Fibroblast of lung (primary cell): Measurements from ENCODE around the gene RNF11. TPM values are rescaled to one million over a fixed set of nuclear protein-coding genes. Genes with fewer than 3 reads are reported as not detected.

Experiments
- DNase-seq, 2 donors: peaks; one replicate each; pipeline versions ENCODE4 v3.0.0 to v3.0.0-alpha.2; 2010; ENCODE audit warnings: low read depth in 2 of 2
- H2AFZ ChIP-seq: 2 replicates; pipeline ENCODE4 v1.5.1; 2012; ENCODE audit warnings: low read length, control low read depth, inconsistent platforms
- H3K27ac ChIP-seq: 2 replicates; pipeline ENCODE4 v1.5.1; 2011; ENCODE audit warnings: low read length, control low read depth; ENCODE audit not compliant: insufficient read depth
- H3K27me3 ChIP-seq: 2 replicates; pipeline ENCODE4 v1.5.1; 2011; ENCODE audit warnings: mild to moderate bottlenecking, low read length; ENCODE audit not compliant: control insufficient read depth, insufficient read depth
- H3K36me3 ChIP-seq: 2 replicates; pipeline ENCODE4 v1.5.1; 2011; ENCODE audit warnings: low read length; ENCODE audit not compliant: control insufficient read depth, insufficient read depth
- H3K4me1 ChIP-seq: 2 replicates; pipeline ENCODE4 v1.5.1; 2011; ENCODE audit warnings: low read length; ENCODE audit not compliant: control insufficient read depth, insufficient read depth; ENCODE audit errors: extremely low read depth
- H3K4me2 ChIP-seq: 2 replicates; pipeline ENCODE4 v1.5.1; 2011; ENCODE audit warnings: low read length, control low read depth; ENCODE audit not compliant: insufficient read depth; ENCODE audit errors: extremely low read depth
- H3K4me3 ChIP-seq, 4 experiments: fragments of 200-600 bp in 1 of 4; sonication (generic) in 1 of 4; replicated peaks in 1 of 4; 2 replicates each; pipeline ENCODE4 v1.5.1; 2011 to 2016; ENCODE audit warnings: low read length in 4 of 4, low read depth in 3 of 4, mild to moderate bottlenecking in 3 of 4, control low read depth in 2 of 4, inconsistent platforms in 1 of 4, mixed read lengths in 1 of 4; ENCODE audit not compliant: insufficient read depth in 1 of 4; ENCODE audit errors: control extremely low read depth in 1 of 4
- H3K79me2 ChIP-seq: 2 replicates; pipeline ENCODE4 v1.5.1; 2012; ENCODE audit warnings: mild to moderate bottlenecking, low read length, inconsistent platforms; ENCODE audit not compliant: control insufficient read depth, insufficient read depth
- H3K9ac ChIP-seq: 2 replicates; pipeline ENCODE4 v1.5.1; 2011; ENCODE audit warnings: mild to moderate bottlenecking, low read length, control low read depth; ENCODE audit not compliant: insufficient read depth
- H3K9me3 ChIP-seq: 2 replicates; pipeline ENCODE4 v1.5.1; 2012; ENCODE audit warnings: low read depth, low read length; ENCODE audit not compliant: control insufficient read depth, insufficient read depth
- H4K20me1 ChIP-seq: 2 replicates; pipeline ENCODE4 v1.5.1; 2011; ENCODE audit warnings: low read length; ENCODE audit not compliant: control insufficient read depth, insufficient read depth; ENCODE audit errors: extremely low read depth
- EZH2 ChIP-seq: IDR thresholded peaks from 2 replicates; pipeline ENCODE4 v1.5.1; 2012; ENCODE audit warnings: low read length, control low read depth, mild to moderate bottlenecking; ENCODE audit errors: missing control alignments
- polyA plus RNA-seq, 2 donors: library from polyadenylated mRNA; depleted of rRNA in 1 of 2; stranded (reverse) in 1 of 2; unstranded in 1 of 2; fragments of >200 nt; gene quantifications; 2 replicates each; pipeline ENCODE4 v1.2.1, GENCODE V29; 2011 to 2012; ENCODE audit warnings: missing spikeins in 1 of 2
- total RNA-seq: library from RNA; depleted of rRNA; stranded (reverse); fragments of >200 nt; gene quantifications from 2 replicates; pipeline ENCODE4 v1.2.1, GENCODE V29; 2014
- TF ChIP-seq, protein P1 (sequence below), 2 donors: IDR thresholded peaks in 1 of 2; conservative IDR thresholded peaks in 1 of 2; 1 replicate in 1 of 2; 2 replicates in 1 of 2; pipeline ENCODE4 v1.5.1; 2011 to 2012; ENCODE audit warnings: low read length in 2 of 2, control low read depth in 1 of 2, inconsistent platforms in 1 of 2, low read depth in 1 of 2, mild to moderate bottlenecking in 1 of 2

The RNF11 gene
- total and polyA plus RNA-seq, 2 donors (not counting 1 experiment from before 2014, with no cell fraction given): 116 to 209 TPM

GRCh38 chr1:51290489-51290847 lies 54.4 kb downstream of the RNF11 start:
- DNase-seq: no peak
- TF ChIP-seq EZH2: no peak
- TF ChIP-seq, protein P1, sequence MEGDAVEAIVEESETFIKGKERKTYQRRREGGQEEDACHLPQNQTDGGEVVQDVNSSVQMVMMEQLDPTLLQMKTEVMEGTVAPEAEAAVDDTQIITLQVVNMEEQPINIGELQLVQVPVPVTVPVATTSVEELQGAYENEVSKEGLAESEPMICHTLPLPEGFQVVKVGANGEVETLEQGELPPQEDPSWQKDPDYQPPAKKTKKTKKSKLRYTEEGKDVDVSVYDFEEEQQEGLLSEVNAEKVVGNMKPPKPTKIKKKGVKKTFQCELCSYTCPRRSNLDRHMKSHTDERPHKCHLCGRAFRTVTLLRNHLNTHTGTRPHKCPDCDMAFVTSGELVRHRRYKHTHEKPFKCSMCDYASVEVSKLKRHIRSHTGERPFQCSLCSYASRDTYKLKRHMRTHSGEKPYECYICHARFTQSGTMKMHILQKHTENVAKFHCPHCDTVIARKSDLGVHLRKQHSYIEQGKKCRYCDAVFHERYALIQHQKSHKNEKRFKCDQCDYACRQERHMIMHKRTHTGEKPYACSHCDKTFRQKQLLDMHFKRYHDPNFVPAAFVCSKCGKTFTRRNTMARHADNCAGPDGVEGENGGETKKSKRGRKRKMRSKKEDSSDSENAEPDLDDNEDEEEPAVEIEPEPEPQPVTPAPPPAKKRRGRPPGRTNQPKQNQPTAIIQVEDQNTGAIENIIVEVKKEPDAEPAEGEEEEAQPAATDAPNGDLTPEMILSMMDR (conservative IDR thresholded peaks at IDR 0.05 in 1 of 2, IDR thresholded peaks at IDR 0.05 in 1 of 2; ENCODE audit: low read depth in 1 of 2, low read length in 2 of 2): no peak

DNA sequence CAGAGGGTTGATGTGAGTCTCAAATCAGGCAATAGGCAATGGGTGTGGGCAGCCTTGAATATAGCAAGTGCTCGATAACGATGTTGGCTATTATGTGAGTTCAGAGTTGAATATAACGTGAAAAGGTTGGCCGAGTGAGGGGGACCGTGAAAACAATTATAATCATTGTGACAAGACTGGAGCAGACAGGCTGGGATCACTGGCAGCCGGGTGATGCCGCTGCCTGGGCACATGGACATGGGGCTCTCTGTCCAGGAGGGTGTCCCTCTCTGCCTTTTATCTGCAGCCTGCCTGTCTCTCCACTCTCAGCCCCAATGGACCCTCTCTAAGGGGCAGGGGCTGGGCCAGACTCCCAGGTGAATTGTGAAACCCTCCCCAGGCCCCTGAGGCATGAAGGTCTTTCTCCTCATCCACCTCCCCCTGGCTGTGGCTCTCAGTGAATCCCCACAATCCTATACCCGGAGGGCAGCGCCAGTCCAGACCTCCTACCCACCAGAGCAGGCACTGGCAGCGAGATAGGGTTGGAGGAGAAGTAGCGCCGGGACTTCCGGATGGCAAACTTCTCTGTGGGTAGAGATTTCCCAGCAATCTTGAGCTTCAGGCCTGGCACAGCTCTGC lies 57.9 kb downstream of the RNF11 start:
- Histone ChIP-seq H3K9ac (no peak overlapping the region), H3K4me1 (no peaks in the 10 kb centered on the region), H3K36me3 (no peaks in the 10 kb centered on the region), H3K27ac (no peak overlapping the region), H3K9me3 (no peaks in the 10 kb centered on the region), H3K79me2 (no peaks in the 10 kb centered on the region), H3K4me2 (no peak overlapping the region), H3K27me3 (no peaks in the 10 kb centered on the region), H4K20me1 (no peaks in the 10 kb centered on the region), H2AFZ (no peak overlapping the region), H3K4me3 (no peak overlapping the region)
- TF ChIP-seq, protein P1 (conservative IDR thresholded peaks at IDR 0.05 in 1 of 2, IDR thresholded peaks at IDR 0.05 in 1 of 2; ENCODE audit: low read depth in 1 of 2, low read length in 2 of 2): no peak
- TF ChIP-seq EZH2: no peak
- no peak for DNase-seq

More at GRCh38 chr1:51290489-51290847, 54.4 kb downstream of the RNF11 start:
- Histone ChIP-seq H3K4me2 (no peak overlapping the region), H3K36me3 (no peaks in the 10 kb centered on the region), H3K27me3 (no peaks in the 10 kb centered on the region), H3K4me3 (no peak overlapping the region), H3K79me2 (no peaks in the 10 kb centered on the region), H4K20me1 (no peaks in the 10 kb centered on the region), H3K4me1 (no peaks in the 10 kb centered on the region), H2AFZ (no peak overlapping the region), H3K9ac (no peak overlapping the region), H3K27ac (no peak overlapping the region), H3K9me3 (no peaks in the 10 kb centered on the region)

GRCh38 chr1:51294566-51295184 lies 58.6 kb downstream of the RNF11 start:
- H3K27me3 ChIP-seq: no peaks in the 10 kb centered on the region
- no peaks in the 10 kb centered on the region for H4K20me1 ChIP-seq
- H3K9me3 ChIP-seq: no peaks in the 10 kb centered on the region
- H3K9ac ChIP-seq: no peak overlapping the region
- H3K79me2 ChIP-seq: no peaks in the 10 kb centered on the region
- H2AFZ ChIP-seq: no peak overlapping the region
- no peak for TF ChIP-seq EZH2
- H3K4me2 ChIP-seq: no peak overlapping the region
- H3K4me3 ChIP-seq: no peak overlapping the region
- H3K4me1 ChIP-seq: no peaks in the 10 kb centered on the region
- DNase-seq: no peak
- no peaks in the 10 kb centered on the region for H3K36me3 ChIP-seq
- no peak overlapping the region for H3K27ac ChIP-seq
